Adrenal gland (tissue), 12 donors: ENCODE data around the gene TMEM134. TPM values are rescaled to one million over a fixed set of nuclear protein-coding genes. Genes with fewer than 3 reads are reported as not detected.

Experiments used
- DNase-seq, 7 donors: peaks; one replicate each; pipeline ENCODE4 v3.0.0-alpha.2; 2019 to 2020
- H3K27ac ChIP-seq, 5 donors: fragments of 200-600 bp; sonication (generic) in 4 of 5; 1 replicate in 3 of 5; 2 replicates in 2 of 5; pipeline versions ENCODE4 v1.5.1 to v1.8.0; 2016 to 2020; ENCODE audit warnings: mild to moderate bottlenecking in 1 of 5
- H3K27me3 ChIP-seq: fragments of 200-600 bp; 2 replicates; pipeline ENCODE4 v1.8.0; 2021
- H3K36me3 ChIP-seq, 2 donors: fragments of 200-600 bp; replicated peaks in 1 of 2; 1 replicate in 1 of 2; 2 replicates in 1 of 2; pipeline versions ENCODE4 v1.5.1 to v1.8.0; 2018 to 2022
- H3K4me1 ChIP-seq, 2 donors: fragments of 200-600 bp; replicated peaks in 1 of 2; 1 replicate in 1 of 2; 2 replicates in 1 of 2; pipeline versions ENCODE4 v1.5.1 to v1.8.0; 2018 to 2021
- H3K4me3 ChIP-seq, 4 donors: fragments of 200-600 bp; sonication (generic) in 3 of 4; one replicate each; pipeline ENCODE4 v1.5.1; 2016 to 2018
- H3K9me3 ChIP-seq, 3 donors: fragments of 200-600 bp; sonication (generic) in 1 of 3; replicated peaks in 1 of 3; 1 replicate in 2 of 3; 2 replicates in 1 of 3; pipeline versions ENCODE4 v1.5.1 to v1.8.0; 2016 to 2021
- POLR2A ChIP-seq, 2 donors: fragments of 450-650 bp; IDR thresholded peaks; one replicate each; pipeline ENCODE4 v1.6.1; 2017; ENCODE audit warnings: antibody characterized with exemption in 2 of 2, mild to moderate bottlenecking in 2 of 2, moderate library complexity in 1 of 2
- WGBS, 4 donors: extraction: QIAGEN DNeasy Blood & Tissue Kit in 2 of 4; methylation state at CpG; one replicate each; pipeline versions ENCODE4 v1.1.5 to v1.1.7; 2013 to 2017; 5-methylcytosine and 5-hydroxymethylcytosine counted together
- intact Hi-C, 2 donors: fragments of 100-400 bp; cut with DNase I; formaldehyde crosslinking; loops; one replicate each; pipeline versions ENCODE4 v1.14.1 to v1.15.0; 2022 to 2023
- polyA plus RNA-seq, 3 donors: library from polyadenylated mRNA; stranded (reverse); fragments of 200-250 nt in 2 of 3; fragments of 350-450 nt in 1 of 3; fragmentation: Illumina TruSeq in 1 of 3; extraction: RNeasy Lipid Tissue Mini Kit (QIAGEN cat#74804) in 1 of 3; gene quantifications; one replicate each; pipeline ENCODE4 v1.2.3, GENCODE V29; 2013 to 2014
- total RNA-seq, 9 donors: library from RNA; depleted of rRNA in 4 of 9; stranded (reverse); fragments of >200 nt in 4 of 9; fragments of 120-200 nt in 1 of 9; fragmentation: NEBNext Ultra II Directional in 1 of 9; extraction: Animal tissue kit (Norgen Biotek cat#: 25700) in 1 of 9; gene quantifications; one replicate each; pipeline versions ENCODE4 v1.1.0 to v1.2.4, GENCODE V29; 2013 to 2023
- TF ChIP-seq, protein P1 (sequence below), 6 experiments: fragments of 450-650 bp in 4 of 6; fragments of 200-600 bp in 2 of 6; sonication (generic) in 1 of 6; IDR thresholded peaks; 1 replicate in 5 of 6; 2 replicates in 1 of 6; pipeline versions ENCODE4 v1.5.1 to v1.8.0; 2016 to 2021; ENCODE audit warnings: antibody characterized with exemption in 6 of 6, mild to moderate bottlenecking in 2 of 6, moderate library complexity in 1 of 6
- donor health status: healthy with polysubstance abuse.
- donor health status: Bipolar disorder and iron deficiency.
- donor health status: DM: yes; HTN: yes; CAD: no.
- donor health status: DM: no; HTN: no; CAD: no.
- donor health status: DM: no; HTN: no; CAD: no.
- donor health status: DM: yes; HTN: yes; CAD: no.

Gene TMEM134
- total and polyA plus RNA-seq, 12 donors = 15.5 to 257 (median 98.0) TPM

DNA sequence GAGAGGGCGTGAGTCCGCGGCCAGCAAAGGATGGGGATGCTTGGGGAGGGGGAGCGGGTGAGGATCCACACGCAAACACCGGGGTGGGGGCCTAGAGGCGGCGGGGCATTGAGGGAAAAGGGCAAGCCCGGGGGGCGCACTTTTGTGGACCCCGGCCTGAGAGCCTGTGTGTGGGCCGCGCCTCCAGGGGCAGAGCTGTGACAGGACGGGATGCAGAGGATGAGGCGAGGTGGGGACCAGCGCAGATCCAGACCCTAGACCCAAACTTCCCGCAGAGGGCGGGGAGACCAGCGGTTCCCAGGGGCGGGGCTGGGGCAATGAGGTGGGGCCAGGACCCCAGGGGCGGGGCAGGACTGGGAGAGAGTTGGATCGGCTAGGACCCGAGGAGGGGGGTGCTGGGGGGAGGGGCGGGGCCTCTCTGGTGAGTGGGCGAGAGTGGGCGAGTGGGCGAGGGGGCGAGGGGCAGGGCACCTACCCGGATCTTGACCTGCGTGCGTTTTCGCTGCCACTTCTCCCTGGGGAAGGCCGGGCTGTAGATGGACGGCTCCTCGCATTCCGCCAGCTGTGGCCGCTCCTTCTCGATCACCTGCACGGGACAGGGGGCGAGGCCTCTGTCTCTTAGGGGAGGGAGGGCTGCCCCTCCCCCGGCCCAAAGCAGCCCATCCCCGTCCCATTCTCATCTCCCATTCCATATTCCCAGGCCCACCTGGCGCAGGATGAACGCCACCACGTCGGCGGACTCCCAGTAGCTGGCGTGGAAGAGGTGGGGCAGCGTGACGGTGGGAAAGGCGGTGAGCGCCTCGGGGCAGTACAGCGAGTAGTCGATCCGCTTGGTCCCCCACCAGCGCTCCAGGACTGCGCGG lies 25.6 kb upstream of the TMEM134 start:
- intact Hi-C loops = no loop called here
- peaks cover 0 to 67% of the 10 kb centered on the region in 2 donors for H3K36me3 ChIP-seq

DNA sequence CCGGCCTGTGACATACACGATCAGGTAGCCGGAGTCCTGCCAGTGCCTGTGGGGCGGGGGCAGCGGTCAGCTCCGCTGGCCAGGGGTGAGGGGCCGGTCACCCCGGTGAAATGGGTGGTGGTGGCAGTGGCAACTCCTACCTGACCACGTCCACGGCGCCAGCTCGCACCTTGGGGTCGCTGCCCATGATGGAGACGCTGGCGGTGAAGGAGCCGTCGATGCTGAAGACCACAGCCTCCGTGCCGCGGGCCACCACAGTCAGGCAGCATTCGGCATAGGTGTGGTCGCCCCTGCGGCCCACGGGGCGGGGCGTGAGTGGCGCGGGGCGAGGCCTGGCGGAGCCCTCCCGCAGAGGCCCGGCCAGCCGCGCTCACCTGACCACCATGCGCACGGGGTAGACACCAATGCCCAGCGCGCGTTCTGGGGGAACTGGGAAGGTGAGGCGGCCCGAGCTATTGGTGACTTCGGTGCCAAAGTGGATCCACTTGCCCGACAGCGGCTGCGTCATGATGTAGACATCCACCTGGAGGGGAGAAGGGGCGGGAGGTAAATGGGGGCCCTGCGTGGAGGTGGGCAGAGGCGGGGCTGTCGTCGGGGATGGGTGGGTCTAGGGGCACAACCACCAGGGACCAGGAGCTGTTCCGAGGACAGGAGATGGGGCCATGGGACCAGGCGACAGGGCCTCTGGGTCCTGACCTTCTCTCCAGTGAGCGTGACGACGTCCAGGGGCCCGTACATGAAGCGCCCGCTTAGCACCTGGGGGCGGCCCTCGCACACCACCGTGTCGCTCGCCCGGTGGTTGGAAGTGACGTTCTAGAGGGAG lies 24.7 kb upstream of the TMEM134 start:
- Histone ChIP-seq H3K27me3 (no peaks in the 10 kb centered on the region), H3K4me1 (no peaks in the 10 kb centered on the region), H3K9me3 (no peaks in the 10 kb centered on the region), H3K36me3 (peaks cover 0 to 75% of the 10 kb centered on the region in 2 donors), H3K27ac (no peak overlapping the region), H3K4me3 (no peak overlapping the region)
- 94 to 98% (median 96%) methylated on average over 18 to 65 of the region's 65 CpGs for WGBS, 4 donors
- intact Hi-C loops = no loop called here
- TF ChIP-seq, protein P1, sequence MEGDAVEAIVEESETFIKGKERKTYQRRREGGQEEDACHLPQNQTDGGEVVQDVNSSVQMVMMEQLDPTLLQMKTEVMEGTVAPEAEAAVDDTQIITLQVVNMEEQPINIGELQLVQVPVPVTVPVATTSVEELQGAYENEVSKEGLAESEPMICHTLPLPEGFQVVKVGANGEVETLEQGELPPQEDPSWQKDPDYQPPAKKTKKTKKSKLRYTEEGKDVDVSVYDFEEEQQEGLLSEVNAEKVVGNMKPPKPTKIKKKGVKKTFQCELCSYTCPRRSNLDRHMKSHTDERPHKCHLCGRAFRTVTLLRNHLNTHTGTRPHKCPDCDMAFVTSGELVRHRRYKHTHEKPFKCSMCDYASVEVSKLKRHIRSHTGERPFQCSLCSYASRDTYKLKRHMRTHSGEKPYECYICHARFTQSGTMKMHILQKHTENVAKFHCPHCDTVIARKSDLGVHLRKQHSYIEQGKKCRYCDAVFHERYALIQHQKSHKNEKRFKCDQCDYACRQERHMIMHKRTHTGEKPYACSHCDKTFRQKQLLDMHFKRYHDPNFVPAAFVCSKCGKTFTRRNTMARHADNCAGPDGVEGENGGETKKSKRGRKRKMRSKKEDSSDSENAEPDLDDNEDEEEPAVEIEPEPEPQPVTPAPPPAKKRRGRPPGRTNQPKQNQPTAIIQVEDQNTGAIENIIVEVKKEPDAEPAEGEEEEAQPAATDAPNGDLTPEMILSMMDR (IDR thresholded peaks at IDR 0.05) = no peak
- no peak for TF ChIP-seq POLR2A (IDR thresholded peaks at IDR 0.05)
- no peak for DNase-seq

More for the DNA sequence above, 25.6 kb upstream of the TMEM134 start:
- WGBS, 4 donors = 91 to 95% (median 94%) methylated on average over 48 to 59 of the region's 59 CpGs
- H3K27me3 ChIP-seq = no peaks in the 10 kb centered on the region
- no peak overlapping the region for H3K4me3 ChIP-seq
- DNase-seq = no peak
- H3K4me1 ChIP-seq = no peaks in the 10 kb centered on the region
- TF ChIP-seq, protein P1 (IDR thresholded peaks at IDR 0.05) = no peak
- TF ChIP-seq POLR2A (IDR thresholded peaks at IDR 0.05) = no peak
- no peak overlapping the region for H3K27ac ChIP-seq
- H3K9me3 ChIP-seq = no peaks in the 10 kb centered on the region

- intact Hi-C loops = no loop called here
- Histone ChIP-seq H3K27me3 (no peaks in the 10 kb centered on the region), H3K4me3 (no peak overlapping the region), H3K27ac (no peak overlapping the region), H3K36me3 (peaks cover 0 to 70% of the 10 kb centered on the region in 2 donors), H3K4me1 (no peaks in the 10 kb centered on the region), H3K9me3 (no peaks in the 10 kb centered on the region)
- TF ChIP-seq, protein P1 (IDR thresholded peaks at IDR 0.05) = no peak
- TF ChIP-seq POLR2A (IDR thresholded peaks at IDR 0.05) = no peak
- WGBS, 4 donors = 83 to 87% (median 85%) methylated on average over 10 to 46 of the region's 46 CpGs
- DNase-seq = no peak
Measured at GRCh38 chr11:67492801-67493547, 23.9 kb upstream of the TMEM134 start.
